Tibial nerve (tissue), 4 donors: ENCODE measurements around the gene LSG1. TPM values are rescaled to one million over a fixed set of nuclear protein-coding genes. Genes with fewer than 3 reads are reported as not detected.

ENCODE experiments used
- DNase-seq, 2 donors: peaks; one replicate each; pipeline ENCODE4 v3.0.0-alpha.2; 2019; ENCODE audit warnings: low spot score in 2 of 2
- H3K27ac ChIP-seq, 4 donors: fragments of 200-600 bp; sonication (generic) in 3 of 4; one replicate each; pipeline ENCODE4 v1.5.1; 2017 to 2019; ENCODE audit warnings: mild to moderate bottlenecking in 1 of 4
- H3K27me3 ChIP-seq, 2 donors: fragments of 200-600 bp; sonication (generic) in 1 of 2; one replicate each; pipeline versions ENCODE4 v1.5.1 to v1.6.0; 2017 to 2019
- H3K36me3 ChIP-seq, 3 donors: fragments of 200-600 bp; sonication (generic); one replicate each; pipeline ENCODE4 v1.5.1; 2018 to 2019
- H3K4me1 ChIP-seq, 4 donors: fragments of 200-600 bp; sonication (generic) in 3 of 4; one replicate each; pipeline ENCODE4 v1.5.1; 2017 to 2019
- H3K4me3 ChIP-seq, 4 donors: fragments of 200-600 bp; sonication (generic) in 3 of 4; one replicate each; pipeline ENCODE4 v1.5.1; 2017 to 2019; ENCODE audit warnings: mild to moderate bottlenecking in 1 of 4, moderate library complexity in 1 of 4
- H3K9me3 ChIP-seq, 4 donors: fragments of 200-600 bp; sonication (generic) in 3 of 4; one replicate each; pipeline ENCODE4 v1.5.1; 2017 to 2019
- CTCF ChIP-seq, 5 experiments: fragments of 200-600 bp in 3 of 5; fragments of 450-650 bp in 2 of 5; sonication (generic) in 3 of 5; IDR thresholded peaks; one replicate each; pipeline ENCODE4 v1.5.1; 2016 to 2019; ENCODE audit warnings: antibody characterized with exemption in 5 of 5, mild to moderate bottlenecking in 3 of 5, moderate library complexity in 2 of 5
- EP300 ChIP-seq, 2 donors: sonication (generic); formaldehyde crosslinking; IDR thresholded peaks; one replicate each; pipeline ENCODE4 v1.6.1; 2017; ENCODE audit warnings: antibody characterized with exemption in 2 of 2, mild to moderate bottlenecking in 1 of 2
- POLR2A ChIP-seq, 2 donors: fragments of 450-650 bp; IDR thresholded peaks; one replicate each; pipeline ENCODE4 v1.6.1; 2017; ENCODE audit warnings: antibody characterized with exemption in 2 of 2, mild to moderate bottlenecking in 2 of 2, moderate library complexity in 2 of 2
- WGBS, 2 donors: methylation state at CpG; one replicate each; pipeline ENCODE4 v1.1.5; 2018; 5-methylcytosine and 5-hydroxymethylcytosine counted together
- total RNA-seq, 4 donors: library from RNA; depleted of rRNA; stranded (reverse); fragments of >200 nt; gene quantifications; one replicate each; pipeline ENCODE4 v1.1.0, GENCODE V29; 2016

LSG1 gene
- total RNA-seq, 4 donors from 2014 or later = 24.9 to 64.5 (median 39.3) TPM

DNA sequence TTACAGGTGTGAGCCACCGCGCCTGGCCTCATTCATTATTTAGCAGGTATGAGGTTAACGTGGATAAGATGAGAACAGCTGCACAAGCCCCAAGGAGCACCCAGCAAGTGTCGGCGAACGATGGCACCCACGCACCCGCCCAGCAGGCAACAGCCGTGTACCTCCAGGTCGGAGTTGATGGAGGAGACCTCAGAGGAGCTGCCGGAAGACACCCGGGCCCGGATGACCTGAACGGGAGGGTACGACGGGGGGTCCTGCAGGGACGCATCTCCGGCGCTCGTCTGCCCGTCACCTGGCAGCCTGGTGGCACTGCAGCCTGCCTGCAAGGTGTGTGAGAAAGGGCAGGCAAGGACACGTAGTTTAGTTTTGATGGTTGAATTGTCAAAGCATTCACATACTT lies 67.9 kb downstream of the LSG1 start:
- Histone ChIP-seq H3K36me3 (peaks cover 0 to 21% (median 0%) of the 10 kb centered on the region in 3 donors), H3K27me3 (no peaks in the 10 kb centered on the region), H3K4me3 (no peak overlapping the region), H3K9me3 (no peaks in the 10 kb centered on the region), H3K4me1 (no peaks in the 10 kb centered on the region), H3K27ac (no peak overlapping the region)
- TF ChIP-seq CTCF (IDR thresholded peaks at IDR 0.05) = no peak
- TF ChIP-seq EP300 (IDR thresholded peaks at IDR 0.05) = no peak
- no peak for TF ChIP-seq POLR2A (IDR thresholded peaks at IDR 0.05)
- WGBS, 2 donors = 93 to 97% methylated on average over 12 to 22 of the region's 22 CpGs
- no peak for DNase-seq

DNA sequence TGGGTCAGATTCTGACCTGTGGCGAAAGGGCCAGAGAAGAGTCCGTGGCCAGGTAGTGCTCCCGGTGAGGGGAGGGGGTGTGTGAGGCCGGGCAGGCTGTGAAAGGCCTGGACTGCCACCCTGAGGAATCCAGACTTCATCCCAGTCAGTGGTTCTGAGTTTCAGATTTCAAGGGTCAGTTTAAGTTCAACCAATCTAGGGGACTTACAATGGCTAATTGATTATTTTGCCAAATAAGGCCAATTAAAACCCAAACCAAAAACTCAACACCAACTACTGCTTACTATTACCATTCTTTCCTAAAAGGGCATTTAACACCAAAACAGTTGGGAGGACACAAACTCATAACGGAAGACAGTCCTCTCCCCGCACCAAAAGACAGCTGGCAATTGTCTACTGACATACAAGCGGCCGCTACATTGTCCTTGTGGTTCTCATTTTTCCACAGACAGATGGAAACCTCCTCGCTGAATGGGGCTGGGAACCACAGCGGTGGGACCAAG lies 69.3 kb downstream of the LSG1 start:
- H3K4me3 ChIP-seq = no peak overlapping the region
- no peaks in the 10 kb centered on the region for H3K27me3 ChIP-seq
- no peak for DNase-seq
- H3K27ac ChIP-seq = no peak overlapping the region
- TF ChIP-seq CTCF (IDR thresholded peaks at IDR 0.05) (no peak), POLR2A (IDR thresholded peaks at IDR 0.05) (no peak), EP300 (IDR thresholded peaks at IDR 0.05) (no peak)
- H3K4me1 ChIP-seq = no peaks in the 10 kb centered on the region
- H3K9me3 ChIP-seq = no peaks in the 10 kb centered on the region
- H3K36me3 ChIP-seq = peaks cover 0 to 16% (median 0%) of the 10 kb centered on the region in 3 donors
- 57 to 59% methylated on average over 10 of the region's 10 CpGs for WGBS, 2 donors

- H3K9me3 ChIP-seq = no peaks in the 10 kb centered on the region
- peaks cover 0 to 5% (median 0%) of the 10 kb centered on the region in 4 donors for H3K4me1 ChIP-seq
- 73 to 77% methylated on average over 25 of the region's 25 CpGs for WGBS, 2 donors
- H3K36me3 ChIP-seq = peaks cover 0 to 2% (median 0%) of the 10 kb centered on the region in 3 donors
- no peak overlapping the region for H3K27ac ChIP-seq
- TF ChIP-seq EP300 (IDR thresholded peaks at IDR 0.05) = peak in 1 of 2 donors; percentile 34
- TF ChIP-seq CTCF (IDR thresholded peaks at IDR 0.05) = no peak
- H3K4me3 ChIP-seq = no peak overlapping the region
- H3K27me3 ChIP-seq = no peaks in the 10 kb centered on the region
- DNase-seq = peak in 1 of 2 donors; percentile 29
Measured at GRCh38 chr3:194598771-194599557, 73.0 kb downstream of the LSG1 start.

DNA sequence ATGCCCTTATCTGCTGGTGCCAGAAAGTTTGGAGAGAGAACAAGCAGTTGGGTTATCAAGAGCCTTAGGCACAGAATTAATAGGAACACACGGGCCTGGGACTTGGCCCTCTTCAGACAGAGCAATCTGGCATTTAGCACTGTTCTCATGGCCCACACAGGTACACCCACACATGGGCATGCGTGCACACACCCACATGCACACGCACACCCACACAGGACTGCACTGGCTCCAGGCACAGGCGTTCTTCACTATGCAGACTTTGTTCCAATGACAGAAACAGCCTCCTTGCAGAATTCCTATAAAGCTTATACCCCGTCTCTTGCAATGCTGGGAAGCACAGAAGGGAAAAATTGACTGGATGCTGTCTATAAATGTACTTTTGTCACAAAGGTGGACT lies 75.1 kb downstream of the LSG1 start:
- TF ChIP-seq EP300 (IDR thresholded peaks at IDR 0.05) = peak in 1 of 2 donors; percentile 61
- no peak for TF ChIP-seq CTCF (IDR thresholded peaks at IDR 0.05)
- no peak for TF ChIP-seq POLR2A (IDR thresholded peaks at IDR 0.05)
- H3K27ac ChIP-seq = peak overlapping the region in 1 of 4 donors; percentile 63
- no peak for DNase-seq
- H3K4me3 ChIP-seq = no peak overlapping the region
- WGBS, 2 donors = 73 to 74% methylated on average over 5 of the region's 5 CpGs
- peaks cover 0 to 23% (median 10%) of the 10 kb centered on the region in 4 donors for H3K4me1 ChIP-seq
- no peaks in the 10 kb centered on the region for H3K9me3 ChIP-seq
- no peaks in the 10 kb centered on the region for H3K27me3 ChIP-seq
- no peaks in the 10 kb centered on the region for H3K36me3 ChIP-seq
